Hindlimb muscle (tissue), 1 donor: ENCODE measurements around the gene STT3A. TPM values are rescaled to one million over a fixed set of nuclear protein-coding genes. Genes with fewer than 3 reads are reported as not detected.

ENCODE experiments used
- DNase-seq: peaks from one replicate; pipeline ENCODE4 v3.0.0-alpha.2; 2013
- polyA plus RNA-seq: library from polyadenylated mRNA; unstranded; fragments of 120-200 nt; gene quantifications from one replicate; pipeline ENCODE4 v1.2.1, GENCODE V29; 2013; ENCODE audit not compliant: insufficient read length

STT3A gene
- polyA plus RNA-seq, 1 donor = 104 TPM

DNA sequence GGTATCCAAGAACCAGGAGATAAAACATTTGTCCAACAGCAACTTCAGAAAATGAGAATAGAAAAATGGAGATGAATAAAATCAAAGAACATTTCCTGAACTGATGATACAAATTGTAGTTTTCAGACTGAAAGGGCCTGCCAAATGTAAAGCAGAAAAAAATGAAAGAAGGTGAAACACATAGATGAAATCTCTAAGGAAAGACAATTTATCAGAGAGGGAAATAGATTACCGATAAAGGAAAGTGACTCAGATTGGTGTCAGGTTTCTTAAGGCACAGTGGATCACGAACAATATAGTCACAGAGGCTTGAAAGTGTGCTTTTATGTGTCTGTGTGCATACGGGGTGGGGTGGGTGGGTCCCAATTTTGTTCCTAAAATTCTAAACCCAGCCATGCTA lies 4.1 kb upstream of the STT3A start:
- DNase-seq = no peak

DNA sequence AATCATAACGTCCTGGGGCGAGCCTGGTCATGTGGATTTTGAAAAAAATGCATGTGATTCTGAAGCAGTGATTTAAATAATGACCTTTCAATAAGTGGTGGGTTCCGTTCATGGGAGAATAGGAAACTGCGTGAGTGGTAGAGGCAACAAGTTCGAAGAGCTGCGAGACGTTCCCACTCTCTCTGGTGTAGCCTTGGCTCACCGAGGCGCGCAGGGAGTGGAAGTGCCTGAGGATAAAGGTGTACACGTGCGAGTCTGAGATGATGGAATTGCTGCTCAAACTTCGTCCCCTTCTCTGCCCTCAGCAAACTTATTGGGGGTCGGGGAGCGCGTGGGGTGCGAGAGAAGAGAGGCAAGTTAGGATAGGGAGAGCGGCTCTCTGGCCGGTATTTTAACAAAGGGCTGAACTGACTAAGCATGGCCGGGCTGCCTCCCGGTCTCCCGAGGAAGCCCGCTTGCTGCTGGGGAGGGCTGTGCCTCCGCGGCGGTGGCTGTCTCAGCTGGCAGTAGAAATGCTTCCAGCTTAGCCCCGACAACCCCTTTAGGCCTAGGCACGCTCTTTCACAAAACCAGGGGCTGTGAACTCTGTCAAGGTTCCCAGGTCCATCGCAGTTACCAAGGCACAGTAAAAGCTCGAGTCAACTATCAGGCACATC lies 875 bp upstream of the STT3A start:
- no peak for DNase-seq

DNA sequence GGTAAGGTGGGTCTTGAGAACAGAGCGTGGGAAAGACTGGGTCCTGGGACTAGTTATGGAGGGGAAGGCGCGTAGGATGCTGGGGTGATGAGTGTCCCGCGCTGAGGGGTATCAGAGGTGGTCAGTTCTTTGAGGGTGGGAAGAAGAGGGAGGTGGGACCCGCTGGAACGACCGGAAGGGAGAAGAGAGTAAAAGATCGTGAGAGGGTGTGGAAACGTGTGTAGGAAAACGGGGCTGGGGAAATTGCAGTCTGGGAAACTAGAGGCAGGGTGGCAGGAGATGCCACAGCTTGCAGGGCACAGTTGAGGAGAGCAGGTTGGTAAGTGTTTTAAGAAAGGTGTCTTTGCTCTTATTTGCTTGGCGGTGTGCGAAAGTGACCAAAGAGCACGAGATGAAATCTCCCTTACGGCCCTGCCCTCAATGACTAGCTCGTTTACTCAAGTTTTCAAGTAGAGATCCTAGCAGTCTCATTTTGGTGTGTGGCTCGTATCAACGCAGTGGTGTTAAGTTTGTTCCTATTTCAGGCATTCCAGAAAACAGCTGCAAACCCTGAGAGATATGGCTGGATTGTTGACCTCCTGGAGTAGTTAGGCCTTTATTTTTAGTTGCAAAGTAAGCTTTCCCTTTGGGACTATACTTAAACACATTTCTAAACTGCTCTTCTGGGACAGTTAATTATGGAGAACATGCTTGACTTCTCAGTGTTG lies 615 bp downstream of the STT3A start:
- no peak for DNase-seq

DNA sequence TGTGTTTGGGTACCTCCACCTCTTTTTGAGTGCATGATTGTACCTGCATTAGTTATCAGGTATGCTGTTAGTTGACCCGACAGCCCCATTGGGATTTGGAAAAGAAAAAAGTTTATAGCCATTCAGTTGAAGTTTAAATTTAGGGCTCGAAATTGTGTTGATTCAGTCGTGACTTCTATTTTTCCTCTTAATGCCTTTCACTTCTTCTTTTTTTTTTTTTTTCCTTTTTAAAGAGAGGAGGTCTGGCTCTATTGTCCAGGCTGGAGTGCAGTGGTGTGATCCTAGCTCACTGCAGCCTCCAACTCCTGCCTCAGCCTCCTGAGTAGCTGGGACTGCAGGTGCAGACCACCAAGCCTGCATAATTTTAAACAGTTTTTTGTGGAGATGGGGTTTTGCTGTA lies 2.3 kb downstream of the STT3A start:
- no peak for DNase-seq

DNA sequence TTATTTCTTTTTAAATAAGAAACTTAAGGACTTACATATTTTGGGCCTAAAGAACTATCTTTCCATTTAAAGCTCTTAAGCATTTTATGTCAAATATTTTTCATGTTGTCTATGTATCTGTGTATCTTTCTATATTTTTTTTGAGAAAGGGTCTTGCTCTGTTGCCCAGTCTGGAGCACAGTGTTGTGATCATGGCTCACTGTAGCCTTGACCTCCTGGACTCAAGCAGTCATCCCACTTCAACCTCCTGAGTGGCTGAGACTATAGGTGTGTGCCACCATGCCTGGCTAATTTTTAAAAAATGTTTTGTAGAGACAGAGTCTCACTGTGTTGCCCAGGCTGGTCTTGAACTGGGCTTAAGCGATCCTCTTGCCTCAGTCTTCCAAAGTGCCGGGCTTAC lies 8.0 kb downstream of the STT3A start:
- DNase-seq = no peak

DNA sequence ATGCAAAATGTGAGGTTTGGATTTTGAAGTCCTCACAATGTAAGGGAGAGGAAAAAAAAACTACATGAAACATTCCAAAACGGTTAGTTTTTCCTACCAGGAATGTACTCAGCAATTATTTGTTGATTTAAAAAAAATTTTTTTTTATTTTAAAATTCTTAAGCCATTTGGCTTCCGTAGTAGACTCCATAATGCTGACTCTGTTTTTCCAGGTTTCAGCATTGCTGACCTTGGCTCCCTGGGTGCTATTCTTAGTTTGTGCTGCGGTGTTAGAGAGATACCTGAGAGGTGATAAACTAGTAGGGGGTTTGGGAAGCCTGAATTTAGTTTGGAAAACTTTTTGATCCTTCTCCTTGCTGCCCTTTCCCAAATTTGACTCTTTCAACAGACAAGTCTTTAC lies 10.6 kb downstream of the STT3A start:
- DNase-seq = no peak

DNA sequence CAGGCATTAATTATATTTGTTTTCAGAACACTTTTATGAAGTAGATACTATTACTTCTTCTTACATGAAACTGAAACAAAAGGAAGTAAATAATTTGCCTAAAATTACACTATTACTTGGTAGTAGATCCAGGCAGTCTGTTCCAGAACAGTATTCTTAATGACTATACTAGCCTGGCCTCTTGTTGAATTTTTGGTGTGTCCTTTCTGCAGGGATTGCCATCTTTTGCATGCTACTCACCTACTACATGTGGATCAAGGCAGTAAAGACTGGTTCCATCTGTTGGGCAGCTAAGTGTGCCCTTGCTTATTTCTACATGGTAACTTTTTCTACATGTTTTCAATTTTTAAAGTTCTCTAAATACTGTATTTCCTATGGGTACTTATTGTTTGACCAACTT lies 12.8 kb downstream of the STT3A start:
- no peak for DNase-seq

DNA sequence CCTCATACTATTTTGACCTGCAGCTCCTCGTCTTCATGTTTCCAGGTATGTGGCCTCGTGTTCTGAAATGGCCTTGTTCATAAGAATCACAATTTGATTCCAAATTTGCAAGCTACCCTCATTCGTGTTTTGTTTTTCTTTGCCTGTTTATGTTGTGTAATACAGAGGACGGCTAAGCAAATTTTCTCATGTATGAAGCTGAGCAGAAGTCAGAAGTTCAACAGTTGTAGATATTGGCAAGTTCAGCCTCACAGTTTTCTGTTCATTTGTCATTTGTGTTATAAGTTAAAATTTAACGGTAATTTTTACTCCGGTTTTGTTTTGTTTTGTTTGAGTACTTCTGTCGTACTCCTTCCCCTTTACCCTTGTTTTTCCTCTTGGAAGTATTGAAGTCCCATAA lies 16.9 kb downstream of the STT3A start:
- DNase-seq = no peak

DNA sequence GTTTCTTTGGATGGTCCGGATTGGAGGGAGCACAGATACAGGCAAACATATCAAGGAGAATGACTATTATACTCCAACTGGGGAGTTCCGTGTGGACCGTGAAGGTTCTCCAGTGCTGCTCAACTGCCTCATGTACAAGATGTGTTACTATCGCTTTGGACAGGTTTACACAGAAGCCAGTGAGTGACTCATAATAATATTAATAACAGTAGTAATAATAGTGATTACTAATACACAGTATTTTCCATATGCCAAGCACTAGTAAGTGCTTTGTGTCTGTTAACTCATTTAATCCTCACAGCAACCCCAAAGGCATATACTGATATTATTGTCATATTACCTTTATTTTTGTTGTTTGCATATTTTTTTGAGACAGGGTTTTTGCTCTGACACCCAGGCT lies 25.7 kb downstream of the STT3A start:
- DNase-seq = no peak

DNA sequence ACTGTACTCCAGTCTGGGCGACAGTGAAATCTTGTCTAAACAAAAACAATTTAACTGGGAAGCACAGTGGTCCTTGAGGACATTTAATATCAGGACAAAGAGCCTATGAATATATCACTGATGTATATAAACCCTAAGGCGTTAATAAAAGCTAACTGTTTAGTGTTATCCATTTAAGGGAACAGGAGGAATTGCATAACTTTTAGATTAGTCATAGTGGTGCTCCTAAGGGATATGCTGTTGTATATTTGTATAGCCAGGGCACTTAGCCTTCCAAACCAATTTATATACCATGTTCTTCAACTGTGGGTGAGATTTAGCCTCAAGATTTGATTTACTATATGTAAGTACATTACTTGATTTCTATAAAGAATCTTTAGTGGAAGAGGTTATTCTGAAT lies 29.3 kb downstream of the STT3A start:
- DNase-seq = no peak

DNA sequence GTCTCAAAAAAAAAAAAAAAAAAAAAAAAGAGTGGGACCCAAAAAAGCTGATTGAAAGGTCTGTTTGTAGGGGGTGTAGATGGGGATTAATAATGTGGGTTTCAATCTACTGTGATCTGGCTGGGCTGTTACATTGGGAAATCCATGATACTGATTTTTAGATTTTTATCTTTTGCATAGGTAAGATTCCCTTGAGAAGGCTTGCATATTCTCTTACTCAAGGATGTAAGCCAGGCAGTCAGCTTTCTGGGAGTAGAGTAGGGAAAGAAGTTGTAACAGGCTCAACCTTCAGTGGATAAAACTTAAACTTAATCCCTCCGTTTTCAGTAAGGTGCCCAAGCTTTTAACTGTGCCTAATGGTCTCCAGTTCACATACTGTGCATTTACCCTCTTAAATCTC lies 30.4 kb downstream of the STT3A start:
- DNase-seq = no peak

DNA sequence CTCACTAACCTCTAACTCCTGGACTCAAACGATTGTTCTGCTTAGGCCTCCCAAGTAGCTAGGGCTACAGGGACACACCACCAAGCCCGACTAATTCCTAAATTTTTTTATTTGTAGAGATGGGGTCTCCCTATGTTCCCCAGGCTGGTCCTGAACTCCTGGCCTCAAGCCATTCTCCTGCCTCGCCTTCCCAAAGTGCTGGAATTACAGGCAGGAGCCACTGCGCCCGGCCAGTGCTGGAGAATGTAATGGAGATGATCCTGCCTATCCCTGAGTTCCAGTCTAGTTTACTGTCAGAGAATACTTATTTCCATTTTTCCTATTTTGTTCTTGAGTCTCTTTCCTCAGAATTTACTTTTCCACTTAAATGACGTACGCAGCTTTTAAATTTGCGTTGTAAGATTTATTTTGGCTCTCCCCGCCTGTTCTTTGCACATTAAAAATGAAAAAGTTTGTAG lies 32.1 kb downstream of the STT3A start, which contains the start of gene CHEK1:
CHEK1 (plus strand) TSS at position 408 of the 458 bp plus-strand sequence. CDS start 1,606 bp downstream, outside the sequence.
- DNase-seq = no peak

DNA sequence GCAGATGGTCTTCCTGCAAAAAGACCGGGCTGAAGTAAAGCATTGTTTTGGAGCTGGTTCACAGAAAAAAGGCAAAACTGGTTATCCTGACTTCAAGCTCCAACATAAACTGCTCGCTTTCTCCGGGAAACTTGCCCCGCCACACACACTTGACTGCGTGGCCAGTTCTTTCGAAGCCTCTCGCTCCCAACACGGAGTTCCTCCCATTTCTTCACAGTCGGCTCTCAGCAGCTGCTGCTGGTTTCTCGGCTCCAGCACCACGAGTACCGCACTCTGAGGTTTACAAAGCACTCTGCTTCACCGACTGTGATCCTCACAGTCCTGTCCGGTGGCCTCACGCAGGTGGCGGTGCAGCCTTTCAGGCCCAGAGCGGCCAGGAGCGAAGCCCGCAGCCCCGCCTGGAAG lies 32.6 kb downstream of the STT3A start:
- no peak for DNase-seq

DNA sequence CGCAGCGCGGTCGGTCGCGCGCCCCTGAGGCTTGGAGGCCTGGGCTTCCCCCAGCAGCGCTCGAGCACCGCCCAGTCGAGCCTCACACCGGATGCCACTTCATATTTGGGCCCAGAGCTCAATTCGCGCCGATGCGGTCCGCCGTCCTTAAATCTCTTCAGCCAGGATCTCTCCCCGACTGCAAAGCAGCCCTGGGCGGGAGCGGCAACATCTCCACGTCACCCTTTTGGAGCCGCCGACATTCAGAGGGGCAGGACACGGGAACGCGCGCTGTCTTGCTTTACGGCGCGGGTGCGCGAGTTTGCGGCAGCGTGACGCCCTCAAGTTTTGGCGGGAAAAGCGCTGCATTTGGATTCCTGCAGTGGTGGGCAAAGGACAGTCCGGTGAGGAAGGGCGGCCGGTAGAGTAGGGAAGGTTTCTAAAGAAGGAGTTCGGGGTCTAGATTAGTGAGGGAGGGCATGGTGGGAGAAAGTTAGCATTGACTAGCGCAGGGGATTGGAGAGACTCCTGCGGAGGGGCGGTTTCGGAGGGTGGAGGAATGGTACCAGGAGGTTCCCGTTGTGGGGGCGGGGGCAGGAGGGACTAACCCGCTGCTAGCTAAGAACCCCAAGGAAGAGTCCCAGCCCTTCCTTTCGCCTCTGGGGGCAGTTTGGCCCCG lies 33.1 kb downstream of the STT3A start:
- peak; percentile 92 for DNase-seq

DNA sequence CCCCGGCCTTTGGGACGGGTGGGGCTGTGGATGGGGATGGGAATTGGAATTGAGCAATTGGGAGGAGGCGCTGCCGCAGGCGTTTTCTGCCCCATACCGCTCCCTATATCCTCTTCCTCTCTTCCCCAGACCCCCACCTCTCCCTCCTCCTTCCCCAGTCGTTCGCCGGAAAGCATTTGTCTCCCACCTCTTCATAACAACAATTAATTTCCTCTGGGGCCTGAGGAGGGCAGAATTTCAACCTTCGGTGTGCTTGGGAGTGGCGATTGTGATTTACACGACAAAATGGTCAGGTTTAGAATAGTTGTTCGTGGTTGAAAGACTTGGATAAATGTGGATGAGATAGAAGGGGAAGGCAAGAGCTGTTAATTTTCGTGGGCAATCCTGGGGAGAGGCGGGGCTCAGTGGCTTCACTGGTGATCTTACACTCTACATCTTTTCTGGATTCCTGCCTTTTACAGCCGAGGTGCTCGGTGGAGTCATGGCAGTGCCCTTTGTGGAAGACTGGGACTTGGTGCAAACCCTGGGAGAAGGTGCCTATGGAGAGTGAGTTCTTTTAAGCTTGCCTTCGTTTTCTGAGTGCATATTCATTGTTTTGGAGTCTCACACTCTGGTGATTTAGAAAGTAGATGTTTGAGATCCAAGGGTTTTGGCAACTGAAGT lies 33.8 kb downstream of the STT3A start:
- no peak for DNase-seq

DNA sequence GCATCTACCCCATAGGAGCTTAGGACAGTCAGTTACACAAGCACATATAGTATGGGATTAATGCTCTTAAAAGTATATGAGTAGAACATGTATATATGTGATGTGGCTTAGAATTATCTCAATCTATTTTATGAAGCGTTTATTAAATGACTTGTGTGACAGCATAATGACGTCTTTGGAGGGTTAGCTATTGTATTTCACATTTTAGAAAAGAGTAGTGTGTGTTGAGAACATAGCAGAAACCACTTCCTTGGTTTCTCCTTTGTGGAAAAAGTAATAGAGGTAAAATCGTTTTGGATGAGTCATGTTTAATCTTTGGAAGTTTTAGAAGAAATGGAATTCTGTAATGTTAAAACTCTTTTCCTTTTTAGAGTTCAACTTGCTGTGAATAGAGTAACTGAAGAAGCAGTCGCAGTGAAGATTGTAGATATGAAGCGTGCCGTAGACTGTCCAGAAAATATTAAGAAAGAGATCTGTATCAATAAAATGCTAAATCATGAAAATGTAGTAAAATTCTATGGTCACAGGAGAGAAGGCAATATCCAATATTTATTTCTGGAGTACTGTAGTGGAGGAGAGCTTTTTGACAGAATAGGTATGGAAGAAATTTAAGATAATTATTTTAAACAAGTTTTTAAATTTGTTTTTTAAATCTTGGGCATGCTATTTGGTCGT lies 34.7 kb downstream of the STT3A start:
- no peak for DNase-seq

DNA sequence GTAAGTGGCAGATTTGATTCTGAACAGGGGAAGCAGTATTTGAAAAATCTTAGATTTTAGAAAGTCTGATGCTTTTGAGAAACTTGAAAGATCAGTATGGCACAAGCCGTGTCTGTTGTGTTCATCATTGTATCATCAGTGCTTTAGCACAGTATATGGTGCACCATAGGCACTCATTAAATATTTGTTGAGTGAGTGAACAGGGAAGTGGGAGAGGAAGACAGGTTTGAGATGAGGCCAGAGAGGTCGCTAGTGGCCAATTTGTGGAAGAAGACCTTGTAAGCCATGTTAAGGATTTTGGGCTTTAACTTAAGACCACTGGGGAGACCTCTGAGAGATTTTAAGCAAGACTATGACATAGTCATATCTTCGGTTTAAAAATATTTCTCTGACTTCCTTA lies 45.2 kb downstream of the STT3A start:
- no peak for DNase-seq

DNA sequence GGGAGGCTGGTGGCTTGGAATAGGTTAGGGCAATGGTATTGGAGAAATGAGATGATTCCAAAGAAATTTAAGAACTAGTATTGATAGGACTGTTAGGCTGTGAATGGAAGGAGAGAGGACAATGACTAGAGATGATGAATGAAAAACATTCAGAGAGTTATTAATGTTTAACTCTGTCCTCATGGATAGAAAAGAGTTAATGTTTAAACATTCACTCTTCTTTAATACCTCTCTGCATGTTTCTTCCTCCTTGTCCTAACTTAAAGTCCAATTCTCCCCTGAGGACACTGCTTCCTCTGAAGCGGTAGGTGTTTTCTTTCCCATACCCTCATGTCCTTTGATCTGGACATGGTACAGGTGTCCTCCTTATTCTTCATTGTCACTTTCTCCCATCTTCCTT lies 45.7 kb downstream of the STT3A start:
- DNase-seq = no peak

DNA sequence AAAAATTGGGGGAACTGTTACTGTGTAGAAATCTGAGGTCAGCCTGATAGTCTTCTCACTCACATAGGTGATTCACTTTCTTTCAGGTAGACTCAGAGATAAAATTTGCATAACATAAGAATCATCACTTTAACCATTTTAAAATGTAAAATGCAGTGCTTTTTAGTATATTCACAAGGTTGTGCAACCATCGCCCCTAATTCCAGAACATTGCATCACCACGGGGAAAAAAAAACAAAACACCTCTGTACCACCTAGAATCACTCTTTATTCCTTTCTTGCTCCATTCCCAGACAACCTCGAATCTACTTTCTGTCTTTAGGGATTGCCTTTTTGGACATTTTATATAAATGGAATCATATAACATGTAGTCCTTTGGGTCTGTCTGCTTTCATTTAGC lies 53.2 kb downstream of the STT3A start:
- no peak for DNase-seq

DNA sequence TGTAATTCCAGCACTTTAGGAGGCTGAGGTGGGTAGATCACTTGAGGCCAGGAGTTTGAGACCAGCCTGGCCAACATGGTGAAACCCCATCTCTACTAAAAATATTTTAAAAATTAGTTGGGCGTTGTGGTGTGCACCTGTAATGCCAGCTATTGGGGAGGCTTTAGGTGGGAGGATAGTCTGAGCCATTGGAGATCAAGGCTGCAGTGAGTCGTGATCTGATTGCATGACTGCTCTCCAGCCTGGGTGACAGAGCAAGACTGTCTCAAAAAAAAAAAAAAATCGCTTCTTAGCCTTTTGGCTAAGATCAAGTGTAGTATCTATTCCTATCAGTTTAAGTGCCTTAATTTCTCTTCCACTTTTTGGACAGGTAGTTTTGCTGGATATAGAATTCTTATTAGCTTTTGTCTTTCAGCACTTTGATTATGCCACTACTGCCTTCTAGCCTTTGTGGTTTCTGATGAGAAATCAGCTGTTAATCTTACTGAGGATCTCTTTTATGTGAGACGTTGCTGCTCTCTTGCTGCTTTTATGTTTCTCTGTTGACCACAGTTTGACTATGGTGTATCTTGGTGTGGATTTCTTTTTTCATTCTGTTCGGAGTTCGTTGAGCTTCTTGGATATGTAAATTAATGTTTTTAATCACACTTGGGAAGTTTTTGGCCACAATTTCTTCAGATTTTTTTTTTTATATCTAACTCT lies 57.0 kb downstream of the STT3A start:
- DNase-seq = no peak

DNA sequence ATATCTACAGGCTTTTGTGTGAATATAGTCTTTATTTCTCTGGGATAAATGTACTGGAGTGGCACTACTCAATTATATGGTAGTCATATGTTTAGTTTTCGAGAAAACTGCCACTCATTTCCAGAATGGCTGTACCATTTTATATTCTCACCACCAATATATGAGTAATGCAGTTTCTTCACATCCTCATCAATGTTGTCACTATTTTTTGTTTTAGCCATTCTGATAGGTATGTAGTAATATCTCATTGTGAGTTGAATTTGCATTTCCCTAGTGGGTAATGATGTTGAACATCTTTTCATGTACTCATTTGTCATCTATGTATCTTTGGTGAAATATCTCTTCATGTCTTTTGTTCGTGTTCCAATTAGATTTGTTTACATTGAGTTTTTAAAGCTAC lies 70.0 kb downstream of the STT3A start:
- DNase-seq = no peak

DNA sequence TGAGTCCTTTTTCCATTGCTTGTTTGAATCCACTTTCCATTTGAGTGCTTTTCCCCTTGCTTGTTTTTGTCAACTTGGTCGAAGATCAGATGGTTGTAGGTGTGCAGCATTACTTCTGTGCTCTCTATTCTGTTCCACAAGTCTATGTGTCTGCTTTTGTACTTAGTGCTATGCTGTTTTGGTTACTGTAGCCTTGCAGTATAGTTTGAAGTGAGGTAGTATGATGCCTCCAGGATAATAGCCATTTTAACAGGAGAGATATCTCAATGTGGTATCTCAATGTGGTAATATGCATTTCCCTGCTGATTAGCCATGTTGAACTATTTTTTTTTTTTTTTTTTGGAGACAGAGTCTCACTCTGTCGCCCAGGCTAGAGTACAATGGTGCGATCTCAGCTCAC lies 71.3 kb downstream of the STT3A start:
- no peak for DNase-seq
